Small intestine (tissue), 7 donors: ENCODE measurements around the gene AGAP5. TPM values are rescaled to one million over a fixed set of nuclear protein-coding genes. Genes with fewer than 3 reads are reported as not detected.
"Not testable (repeated sequence)": the region's sequence is repeated elsewhere in the genome, so short reads cannot be mapped to it uniquely, and the experiment has no call there.

Experiments
- DNase-seq, 2 donors: peaks; one replicate each; pipeline versions ENCODE4 v3.0.0 to v3.0.0-alpha.2; 2013
- FAIRE-seq: peaks from 2 replicates; lab custom pipeline; 2012; peaks lifted over from hg19 to GRCh38; lab: Jason Lieb, UNC
- H3K27ac ChIP-seq, 3 donors: one replicate each; pipeline ENCODE4 v1.5.1; 2013; ENCODE audit warnings: low read length in 2 of 3, mild to moderate bottlenecking in 2 of 3, control low read depth in 1 of 3, inconsistent platforms in 1 of 3, low read depth in 1 of 3, moderate library complexity in 1 of 3
- H3K27me3 ChIP-seq, 3 donors: one replicate each; pipeline ENCODE4 v1.6.1; 2013; ENCODE audit warnings: low read length in 3 of 3, inconsistent platforms in 1 of 3; ENCODE audit not compliant: control insufficient read depth in 3 of 3, insufficient read depth in 3 of 3
- H3K36me3 ChIP-seq, 3 donors: one replicate each; pipeline ENCODE4 v1.6.1; 2013; ENCODE audit warnings: low read length in 3 of 3, inconsistent platforms in 1 of 3, low read depth in 1 of 3, mild to moderate bottlenecking in 1 of 3, moderate library complexity in 1 of 3; ENCODE audit not compliant: control insufficient read depth in 3 of 3, insufficient read depth in 2 of 3
- H3K4me1 ChIP-seq, 3 donors: one replicate each; pipeline ENCODE4 v1.6.1; 2013; ENCODE audit warnings: low read length in 2 of 3, inconsistent platforms in 1 of 3, low read depth in 1 of 3, mild to moderate bottlenecking in 1 of 3, moderate library complexity in 1 of 3; ENCODE audit not compliant: control insufficient read depth in 3 of 3, insufficient read depth in 2 of 3
- H3K4me3 ChIP-seq, 3 donors: one replicate each; pipeline ENCODE4 v1.5.1; 2013; ENCODE audit warnings: low read length in 3 of 3, control low read depth in 1 of 3, inconsistent platforms in 1 of 3, low read depth in 1 of 3, mild to moderate bottlenecking in 1 of 3, moderate library complexity in 1 of 3
- H3K9me3 ChIP-seq, 2 donors: one replicate each; pipeline ENCODE4 v1.6.1; 2013; ENCODE audit warnings: low read depth in 1 of 2, low read length in 1 of 2; ENCODE audit not compliant: control insufficient read depth in 2 of 2, insufficient read depth in 1 of 2
- WGBS, 3 donors: extraction: QIAGEN DNeasy Blood & Tissue Kit; methylation state at CpG; one replicate each; pipeline ENCODE4 v1.1.7; 2013; 5-methylcytosine and 5-hydroxymethylcytosine counted together
- polyA plus RNA-seq, 4 donors: library from polyadenylated mRNA; stranded (reverse) in 3 of 4; unstranded in 1 of 4; fragments of 200-250 nt in 3 of 4; fragments of 120-200 nt in 1 of 4; gene quantifications; one replicate each; pipeline versions ENCODE4 v1.2.1 to v1.2.3, GENCODE V29; 2013
- donor health status: healthy with polysubstance abuse.
- donor health status: control.
- donor health status: control.
- donor health status: Bipolar disorder and iron deficiency.
- donor health status: healthy.

AGAP5 gene
- polyA plus RNA-seq, 4 donors, result 4.3 to 15.8 (median 10.3) TPM

GRCh38 chr10:73708122-73708521 lies 10.2 kb upstream of the AGAP5 start:
- not testable (repeated sequence) for H3K4me1 ChIP-seq, DNase-seq, FAIRE-seq, H3K4me3 ChIP-seq, H3K27me3 ChIP-seq, H3K27ac ChIP-seq, H3K9me3 ChIP-seq, H3K36me3 ChIP-seq
- 80 to 90% (median 86%) methylated on average over 1 of the region's 1 CpG for WGBS, 3 donors

GRCh38 chr10:73707628-73708027 lies 9.7 kb upstream of the AGAP5 start:
- not testable (repeated sequence) for H3K9me3 ChIP-seq, H3K36me3 ChIP-seq, H3K4me1 ChIP-seq, DNase-seq, FAIRE-seq, H3K27me3 ChIP-seq, H3K27ac ChIP-seq, H3K4me3 ChIP-seq

GRCh38 chr10:73706488-73706887 lies 8.6 kb upstream of the AGAP5 start:
- H3K4me1 ChIP-seq, DNase-seq, H3K27ac ChIP-seq, H3K27me3 ChIP-seq, FAIRE-seq, H3K4me3 ChIP-seq, H3K36me3 ChIP-seq, H3K9me3 ChIP-seq: not testable (repeated sequence)
- 96 to 100% (median 98%) methylated on average over 2 of the region's 2 CpGs for WGBS, 3 donors

- H3K27me3 ChIP-seq, H3K4me3 ChIP-seq, DNase-seq, H3K9me3 ChIP-seq, H3K4me1 ChIP-seq, FAIRE-seq, H3K27ac ChIP-seq, H3K36me3 ChIP-seq: not testable (repeated sequence)
- 83 to 92% (median 92%) methylated on average over 1 of the region's 1 CpG for WGBS, 3 donors
Observed at GRCh38 chr10:73705506-73706072, 7.7 kb upstream of the AGAP5 start.

- not testable (repeated sequence) for H3K4me3 ChIP-seq, H3K9me3 ChIP-seq, H3K36me3 ChIP-seq, H3K27me3 ChIP-seq, FAIRE-seq, H3K27ac ChIP-seq, H3K4me1 ChIP-seq, DNase-seq
Observed at GRCh38 chr10:73703924-73704323, 6.0 kb upstream of the AGAP5 start.

- not testable (repeated sequence) for H3K27me3 ChIP-seq, DNase-seq, H3K4me3 ChIP-seq, H3K9me3 ChIP-seq, FAIRE-seq, H3K4me1 ChIP-seq, H3K27ac ChIP-seq, H3K36me3 ChIP-seq
- WGBS, 3 donors, result 95 to 100% (median 97%) methylated on average over 2 of the region's 2 CpGs
Observed at GRCh38 chr10:73698819-73699218, 910 bp upstream of the AGAP5 start.

- not testable (repeated sequence) for H3K9me3 ChIP-seq, FAIRE-seq, H3K27ac ChIP-seq, H3K27me3 ChIP-seq, H3K4me1 ChIP-seq, H3K4me3 ChIP-seq, DNase-seq, H3K36me3 ChIP-seq
Observed at GRCh38 chr10:73695302-73695701, 2.6 kb downstream of the AGAP5 start.

GRCh38 chr10:73690755-73691154 lies 7.2 kb downstream of the AGAP5 start:
- H3K27me3 ChIP-seq, FAIRE-seq, H3K9me3 ChIP-seq, H3K4me3 ChIP-seq, H3K4me1 ChIP-seq, H3K36me3 ChIP-seq, H3K27ac ChIP-seq, DNase-seq: not testable (repeated sequence)
- WGBS, 3 donors, result 92 to 99% (median 93%) methylated on average over 6 of the region's 6 CpGs

- not testable (repeated sequence) for H3K27me3 ChIP-seq, H3K9me3 ChIP-seq, H3K4me1 ChIP-seq, H3K4me3 ChIP-seq, H3K27ac ChIP-seq, FAIRE-seq, H3K36me3 ChIP-seq, DNase-seq
- 97 to 100% (median 97%) methylated on average over 5 to 27 of the region's 28 CpGs for WGBS, 3 donors
Observed at GRCh38 chr10:73689596-73689995, 8.3 kb downstream of the AGAP5 start.
